Keratinocyte (primary cell): ENCODE data around the gene CNPY2.

Experiments
- CTCF ChIP-seq, 3 experiments: IDR thresholded peaks in 1 of 3; conservative IDR thresholded peaks in 1 of 3; optimal IDR thresholded peaks in 1 of 3; 2 replicates in 2 of 3; 3 replicates in 1 of 3; pipeline versions ENCODE3 to v1.5.1; 2011; ENCODE audit warnings: low read length in 3 of 3, mild to moderate bottlenecking in 3 of 3, moderate library complexity in 2 of 3, control low read depth in 1 of 3, inconsistent platforms in 1 of 3; ENCODE audit not compliant: insufficient read depth in 2 of 3; ENCODE audit errors: extremely low read depth in 1 of 3
- EZH2 ChIP-seq: IDR thresholded peaks from one replicate; pipeline ENCODE4 v1.6.1; 2012; ENCODE audit warnings: inconsistent platforms, mild to moderate bottlenecking, low read length, moderate library complexity

GRCh38 chr12:56304276-56304675 is 11.5 kb downstream of the CNPY2 start:
- TF ChIP-seq CTCF (optimal IDR thresholded peaks at IDR 0.05 in 1 of 3, IDR thresholded peaks at IDR 0.05 in 1 of 3, conservative IDR thresholded peaks at IDR 0.05 in 1 of 3; ENCODE audit: extremely low read depth in 1 of 3, insufficient read depth in 2 of 3, low read length in 3 of 3) (no peak), EZH2 (no peak)
